ENCODE data around the gene PGAM2.

Gene PGAM2

GRCh38 chr7:44063894-44064651 is 1.3 kb downstream of the PGAM2 start:
- DNase-seq, result no peak

GRCh38 chr7:44063547-44063893 is 1.8 kb downstream of the PGAM2 start:
- DNase-seq, result no peak

- DNase-seq, result no peak
Measured at GRCh38 chr7:44062903-44063295, 2.5 kb downstream of the PGAM2 start.

GRCh38 chr7:44062180-44062902 is 3.0 kb downstream of the PGAM2 start:
- DNase-seq, result no peak

GRCh38 chr7:44061645-44062179 is 3.7 kb downstream of the PGAM2 start:
- DNase-seq, result no peak

GRCh38 chr7:44060948-44061644 is 4.3 kb downstream of the PGAM2 start:
- DNase-seq, result no peak

- DNase-seq, result no peak
Measured at GRCh38 chr7:44060091-44060947, 5.0 kb downstream of the PGAM2 start.

GRCh38 chr7:44059219-44060090 is 5.9 kb downstream of the PGAM2 start:
- DNase-seq, result no peak

- DNase-seq, result no peak
Measured at GRCh38 chr7:44058759-44059218, 6.6 kb downstream of the PGAM2 start.

GRCh38 chr7:44057849-44058758 is 7.3 kb downstream of the PGAM2 start:
- no peak for DNase-seq

GRCh38 chr7:44057181-44057848 is 8.1 kb downstream of the PGAM2 start:
- no peak for DNase-seq

- DNase-seq, result no peak
Measured at GRCh38 chr7:44056681-44057080, 8.7 kb downstream of the PGAM2 start.

GRCh38 chr7:44052771-44053365 is 12.5 kb downstream of the PGAM2 start:
- no peak for DNase-seq

- DNase-seq, result no peak
Measured at GRCh38 chr7:44051611-44052220, 13.7 kb downstream of the PGAM2 start.

- DNase-seq, result no peak
Measured at GRCh38 chr7:44050915-44051560, 14.3 kb downstream of the PGAM2 start.

GRCh38 chr7:44050121-44050914 is 15.0 kb downstream of the PGAM2 start:
- DNase-seq, result no peak

- no peak for DNase-seq
Measured at GRCh38 chr7:44048031-44048795, 17.2 kb downstream of the PGAM2 start.

Measured in NCI-H187 treated with DMSO at 0.1 percent for 48 hours (cell line).